ENCODE results near the gene ACO1.

GRCh38 chr9:32431196-32431595, 46.8 kb downstream of the ACO1 start:
- TF ChIP-seq CTCF (conservative IDR thresholded peaks at IDR 0.05; ENCODE audit: low read length), result no peak
- no peak for TF ChIP-seq EZH2phosphoT487 (IDR thresholded peaks at IDR 0.05; ENCODE audit: borderline replicate concordance)

All from Loucy (cell line).